Chondrocyte (in vitro differentiated cells): Measurements from ENCODE around the gene EPHA6. TPM values are rescaled to one million over a fixed set of nuclear protein-coding genes. Genes with fewer than 3 reads are reported as not detected.

Source experiments
- DNase-seq: peaks from one replicate; pipeline ENCODE4 v3.0.0; 2021; ENCODE audit warnings: mixed read lengths, low spot score
- H3K27ac Mint-ChIP-seq: one replicate; pipeline ENCODE4 v1.8.0; 2021; ENCODE audit warnings: mild to moderate bottlenecking, moderate library complexity, mixed read lengths; ENCODE audit not compliant: unreplicated experiment
- H3K27me3 Mint-ChIP-seq: 2 replicates; pipeline ENCODE4 v1.8.0; 2021; ENCODE audit warnings: low read depth, mixed read lengths
- H3K36me3 Mint-ChIP-seq: 2 replicates; pipeline ENCODE4 v1.8.0; 2021; ENCODE audit warnings: low read depth, mixed read lengths
- H3K4me1 Mint-ChIP-seq: 2 replicates; pipeline ENCODE4 v1.8.0; 2021; ENCODE audit warnings: low read depth, mild to moderate bottlenecking, mixed read lengths
- H3K4me3 Mint-ChIP-seq: one replicate; pipeline ENCODE4 v1.8.0; 2021; ENCODE audit warnings: mild to moderate bottlenecking, moderate library complexity, mixed read lengths; ENCODE audit not compliant: unreplicated experiment
- H3K9me3 Mint-ChIP-seq: 2 replicates; pipeline ENCODE4 v1.8.0; 2021; ENCODE audit warnings: low read depth, mixed read lengths
- total RNA-seq: library from RNA; stranded (reverse); gene quantifications from 3 replicates; pipeline ENCODE4 v1.2.1, GENCODE V29; 2021
- TF ChIP-seq, protein P1 (sequence below): fragments of 200-600 bp; sonication (generic); IDR thresholded peaks from 2 replicates; pipeline ENCODE4 v1.5.0; 2021; ENCODE audit warnings: antibody characterized with exemption, mild to moderate bottlenecking, moderate library complexity

The EPHA6 gene
- total RNA-seq, 1 donor from 2014 or later, result 0.62 TPM

DNA sequence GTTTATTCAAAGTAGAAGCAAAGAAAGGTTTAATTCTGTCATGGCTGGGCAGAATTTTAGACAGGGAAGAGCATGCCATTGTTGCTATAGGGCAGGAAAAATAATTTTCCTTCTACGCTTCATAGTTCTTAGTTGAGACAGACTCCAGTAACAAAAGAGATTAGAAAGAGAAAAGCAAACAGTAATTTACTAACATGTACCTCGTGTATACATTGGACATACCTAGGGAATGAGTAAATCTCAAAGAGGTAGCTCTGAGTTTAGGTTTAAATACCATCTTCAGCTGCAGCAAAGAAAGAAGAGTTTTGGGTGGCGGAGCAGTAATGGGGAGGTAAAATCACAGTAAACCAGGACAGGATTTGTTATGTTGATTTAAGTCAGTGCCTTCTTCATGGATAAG lies 416.1 kb downstream of the EPHA6 start:
- TF ChIP-seq, protein P1, sequence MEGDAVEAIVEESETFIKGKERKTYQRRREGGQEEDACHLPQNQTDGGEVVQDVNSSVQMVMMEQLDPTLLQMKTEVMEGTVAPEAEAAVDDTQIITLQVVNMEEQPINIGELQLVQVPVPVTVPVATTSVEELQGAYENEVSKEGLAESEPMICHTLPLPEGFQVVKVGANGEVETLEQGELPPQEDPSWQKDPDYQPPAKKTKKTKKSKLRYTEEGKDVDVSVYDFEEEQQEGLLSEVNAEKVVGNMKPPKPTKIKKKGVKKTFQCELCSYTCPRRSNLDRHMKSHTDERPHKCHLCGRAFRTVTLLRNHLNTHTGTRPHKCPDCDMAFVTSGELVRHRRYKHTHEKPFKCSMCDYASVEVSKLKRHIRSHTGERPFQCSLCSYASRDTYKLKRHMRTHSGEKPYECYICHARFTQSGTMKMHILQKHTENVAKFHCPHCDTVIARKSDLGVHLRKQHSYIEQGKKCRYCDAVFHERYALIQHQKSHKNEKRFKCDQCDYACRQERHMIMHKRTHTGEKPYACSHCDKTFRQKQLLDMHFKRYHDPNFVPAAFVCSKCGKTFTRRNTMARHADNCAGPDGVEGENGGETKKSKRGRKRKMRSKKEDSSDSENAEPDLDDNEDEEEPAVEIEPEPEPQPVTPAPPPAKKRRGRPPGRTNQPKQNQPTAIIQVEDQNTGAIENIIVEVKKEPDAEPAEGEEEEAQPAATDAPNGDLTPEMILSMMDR, result no peak
- Mint-ChIP-seq H3K9me3 (peaks cover 2% of the 10 kb centered on the region), H3K4me1 (peaks cover 3% of the 10 kb centered on the region), H3K4me3 (no peak overlapping the region), H3K36me3 (no peaks in the 10 kb centered on the region), H3K27ac (no peak overlapping the region), H3K27me3 (no peaks in the 10 kb centered on the region)
- no peak for DNase-seq

DNA sequence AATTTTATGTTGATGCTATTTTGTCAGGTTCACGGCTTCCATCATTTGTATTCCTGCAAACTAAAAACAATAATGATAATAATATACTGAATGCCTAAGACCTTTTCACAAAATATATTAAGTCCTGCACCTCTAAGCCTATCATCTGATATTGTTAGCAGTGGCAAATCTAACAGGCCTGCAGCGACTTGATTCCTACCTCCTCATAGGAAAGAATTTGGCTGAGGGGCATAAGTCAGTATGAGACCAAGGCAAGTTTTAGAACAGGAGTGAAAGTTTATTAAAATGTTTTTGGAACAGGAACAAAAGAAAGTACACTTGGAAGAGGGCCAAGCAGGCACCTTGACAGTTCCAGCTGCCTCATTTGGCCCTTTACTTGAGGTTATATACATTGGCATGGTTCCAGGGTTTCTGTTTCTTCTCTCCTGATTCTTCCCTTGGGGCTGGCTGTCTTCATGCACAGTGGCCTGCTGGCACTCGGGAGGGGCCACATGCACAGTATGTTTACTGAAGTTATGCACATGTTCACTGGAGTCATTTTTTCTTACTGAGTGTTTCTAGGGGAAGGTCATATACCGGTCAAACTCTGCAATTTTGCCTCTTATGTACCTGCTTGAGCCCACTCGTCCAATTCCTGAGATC lies 418.1 kb downstream of the EPHA6 start:
- peaks cover 3% of the 10 kb centered on the region for H3K4me1 Mint-ChIP-seq
- H3K36me3 Mint-ChIP-seq, result no peaks in the 10 kb centered on the region
- no peak overlapping the region for H3K27ac Mint-ChIP-seq
- DNase-seq, result no peak
- no peak overlapping the region for H3K4me3 Mint-ChIP-seq
- no peaks in the 10 kb centered on the region for H3K27me3 Mint-ChIP-seq
- TF ChIP-seq, protein P1, result no peak
- peaks cover 2% of the 10 kb centered on the region for H3K9me3 Mint-ChIP-seq

DNA sequence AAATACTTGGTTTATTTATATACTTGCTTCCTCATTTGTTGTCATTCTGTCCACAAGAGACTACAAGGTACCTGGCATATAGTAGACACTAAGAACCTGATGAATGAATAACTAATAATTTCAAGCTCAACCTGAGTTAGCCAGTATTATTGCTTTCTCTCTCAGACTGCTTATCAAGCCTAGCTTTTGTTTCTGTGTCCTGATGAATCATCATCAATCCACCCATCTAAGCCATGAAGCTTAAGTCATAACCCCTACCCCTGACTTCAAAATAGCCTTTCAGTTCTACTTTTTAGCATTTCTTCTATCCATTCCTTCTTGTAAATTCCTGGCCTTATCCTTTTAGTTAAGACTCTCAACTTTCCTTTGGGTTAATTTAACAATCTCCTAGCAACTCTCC lies 420.8 kb downstream of the EPHA6 start:
- DNase-seq, result no peak
- peaks cover 3% of the 10 kb centered on the region for H3K27me3 Mint-ChIP-seq
- TF ChIP-seq, protein P1, result no peak
- H3K4me3 Mint-ChIP-seq, result no peak overlapping the region
- H3K27ac Mint-ChIP-seq, result no peak overlapping the region
- peaks cover 2% of the 10 kb centered on the region for H3K9me3 Mint-ChIP-seq
- H3K36me3 Mint-ChIP-seq, result no peaks in the 10 kb centered on the region
- peaks cover 3% of the 10 kb centered on the region for H3K4me1 Mint-ChIP-seq

DNA sequence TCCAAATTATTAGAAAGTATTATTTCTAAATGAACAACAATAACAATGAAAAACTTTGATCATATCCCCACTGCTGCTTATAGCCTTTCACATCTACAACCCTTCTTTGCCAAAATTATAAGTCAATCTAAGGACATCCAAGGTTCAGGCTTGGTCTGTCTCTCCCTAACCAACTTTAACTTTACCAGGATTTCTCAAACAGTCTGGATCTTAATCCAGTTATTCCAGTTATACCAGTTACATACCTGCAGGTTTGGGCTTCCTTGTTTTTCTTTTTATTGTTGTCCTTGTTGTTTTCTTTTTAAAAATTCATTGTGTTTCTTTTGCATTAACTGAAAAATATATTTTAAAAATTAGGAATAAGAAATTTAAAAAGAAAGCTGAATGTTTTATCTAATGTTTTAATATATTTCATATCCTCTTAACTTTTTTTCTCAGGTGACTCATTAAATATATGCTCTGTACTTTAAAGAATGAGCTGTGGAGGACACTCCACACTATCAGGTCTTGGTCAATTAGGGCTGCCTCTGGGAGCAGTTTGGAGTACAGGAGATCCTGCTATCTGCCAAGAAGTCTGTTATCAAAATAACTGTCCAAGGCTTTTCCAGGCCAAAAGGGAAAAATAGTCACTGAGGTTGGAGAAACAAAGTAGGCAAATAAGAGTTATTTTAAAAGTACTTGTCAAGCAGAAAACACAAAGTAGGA lies 421.4 kb downstream of the EPHA6 start:
- no peak for DNase-seq
- TF ChIP-seq, protein P1, result no peak
- peaks cover 3% of the 10 kb centered on the region for H3K4me1 Mint-ChIP-seq
- no peak overlapping the region for H3K27ac Mint-ChIP-seq
- peaks cover 3% of the 10 kb centered on the region for H3K27me3 Mint-ChIP-seq
- no peak overlapping the region for H3K4me3 Mint-ChIP-seq
- no peaks in the 10 kb centered on the region for H3K9me3 Mint-ChIP-seq
- no peaks in the 10 kb centered on the region for H3K36me3 Mint-ChIP-seq

DNA sequence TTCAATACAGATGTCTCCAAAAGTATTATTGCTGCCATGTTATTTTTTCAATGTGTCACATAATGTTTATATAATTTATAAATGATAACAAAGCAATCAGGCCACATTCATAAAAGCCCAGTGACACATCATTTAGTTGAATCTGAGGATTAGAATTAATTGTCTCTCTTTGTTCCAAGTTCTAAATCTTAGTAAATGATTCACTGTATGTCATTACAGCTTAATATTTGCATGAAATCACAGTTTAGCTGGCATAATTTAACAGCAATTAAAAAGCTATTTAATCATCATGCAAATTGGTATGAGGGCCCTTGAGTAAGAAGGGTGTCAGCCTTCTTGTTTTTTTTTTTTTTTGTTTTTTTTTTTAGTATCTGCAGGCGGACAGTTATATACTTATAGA lies 427.0 kb downstream of the EPHA6 start:
- Mint-ChIP-seq H3K4me1 (no peaks in the 10 kb centered on the region), H3K9me3 (no peaks in the 10 kb centered on the region), H3K27me3 (peaks cover 5% of the 10 kb centered on the region), H3K36me3 (no peaks in the 10 kb centered on the region), H3K4me3 (no peak overlapping the region), H3K27ac (no peak overlapping the region)
- TF ChIP-seq, protein P1, result no peak
- no peak for DNase-seq
